H1 (cell line): ENCODE results near the gene PA2G4. TPM values are rescaled to one million over a fixed set of nuclear protein-coding genes. Genes with fewer than 3 reads are reported as not detected.

Experiments
- CTCF ChIA-PET: fragments of 300-600 bp; sonication (Branson Sonifier 250); formaldehyde crosslinking; loops from one replicate; lab custom pipeline; 2021; ENCODE audit not compliant: partially characterized antibody; lab: Charles Lee
- POLR2A ChIA-PET: fragments of 300-600 bp; sonication (Branson Sonifier 250); formaldehyde crosslinking; loops from one replicate; lab custom pipeline; 2021; ENCODE audit warnings: inconsistent platforms; ENCODE audit not compliant: partially characterized antibody; lab: Charles Lee
- DNase-seq, 2 experiments: peaks; one replicate each; pipeline versions ENCODE4 v3.0.0 to v3.0.0-alpha.2; 2010 to 2022; ENCODE audit warnings: low spot score in 2 of 2, low read depth in 1 of 2, mixed read lengths in 1 of 2
- FAIRE-seq: peaks from 2 replicates; lab custom pipeline; 2011; peaks lifted over from hg19 to GRCh38; lab: Jason Lieb, UNC
- H2AFZ ChIP-seq: 2 replicates; pipeline ENCODE4 v1.8.1; 2012; ENCODE audit warnings: low read length, inconsistent platforms
- H2AK5ac ChIP-seq: 2 replicates; pipeline ENCODE4 v1.6.1; 2013; ENCODE audit warnings: low read depth, low read length
- H2BK120ac ChIP-seq: replicated peaks from 2 replicates; pipeline ENCODE3; 2013; ENCODE audit warnings: low read depth, low read length, inconsistent platforms
- H2BK12ac ChIP-seq: 2 replicates; pipeline ENCODE4 v1.6.1; 2013; ENCODE audit warnings: low read depth, low read length
- H2BK15ac ChIP-seq: 2 replicates; pipeline ENCODE4 v1.6.1; 2013; ENCODE audit warnings: low read length
- H2BK20ac ChIP-seq: 2 replicates; pipeline ENCODE4 v1.6.1; 2013; ENCODE audit warnings: low read length
- H2BK5ac ChIP-seq: 2 replicates; pipeline ENCODE4 v1.6.1; 2013; ENCODE audit warnings: low read depth, low read length
- H3K14ac ChIP-seq: 2 replicates; pipeline ENCODE4 v1.6.1; 2013; ENCODE audit warnings: inconsistent platforms; ENCODE audit not compliant: insufficient read length
- H3K18ac ChIP-seq: 2 replicates; pipeline ENCODE4 v1.6.1; 2013; ENCODE audit warnings: low read length; ENCODE audit errors: extremely low read depth
- H3K23ac ChIP-seq: 2 replicates; pipeline ENCODE4 v1.6.1; 2013; ENCODE audit warnings: inconsistent platforms; ENCODE audit not compliant: insufficient read length
- H3K23me2 ChIP-seq: 2 replicates; pipeline ENCODE4 v1.6.1; 2013; ENCODE audit warnings: low read depth, low read length
- H3K27ac ChIP-seq: 2 replicates; pipeline ENCODE4 v1.6.1; 2011; ENCODE audit warnings: low read depth, low read length, inconsistent platforms
- H3K27me3 ChIP-seq, 4 experiments: replicated peaks in 1 of 4; 1 replicate in 1 of 4; 2 replicates in 3 of 4; pipeline versions ENCODE4 v1.6.1 to v1.8.1; 2011 to 2013; ENCODE audit warnings: low read length in 3 of 4, mild to moderate bottlenecking in 3 of 4, inconsistent platforms in 2 of 4, mixed read lengths in 2 of 4, moderate library complexity in 1 of 4; ENCODE audit not compliant: control insufficient read depth in 3 of 4, insufficient read depth in 3 of 4; ENCODE audit errors: extremely low read depth in 1 of 4
- H3K36me3 ChIP-seq, 4 experiments: 2 replicates each; pipeline versions ENCODE4 v1.6.1 to v1.8.1; 2011 to 2013; ENCODE audit warnings: mild to moderate bottlenecking in 4 of 4, low read length in 3 of 4, moderate library complexity in 2 of 4, control low read depth in 1 of 4, inconsistent platforms in 1 of 4; ENCODE audit not compliant: insufficient read depth in 4 of 4, control insufficient read depth in 2 of 4
- H3K4ac ChIP-seq: replicated peaks from 2 replicates; pipeline ENCODE3; 2013; ENCODE audit warnings: low read length, low read depth, mixed read lengths, inconsistent platforms; ENCODE audit not compliant: insufficient read length
- H3K4me1 ChIP-seq, 4 experiments: replicated peaks in 1 of 4; 1 replicate in 1 of 4; 2 replicates in 3 of 4; pipeline versions ENCODE4 v1.6.1 to v1.8.1; 2011 to 2013; ENCODE audit warnings: low read length in 3 of 4, inconsistent platforms in 2 of 4, mixed read lengths in 1 of 4; ENCODE audit not compliant: insufficient read depth in 4 of 4, control insufficient read depth in 3 of 4
- H3K4me2 ChIP-seq, 2 experiments: 2 replicates each; pipeline versions ENCODE4 v1.6.1 to v1.8.1; 2011 to 2013; ENCODE audit warnings: low read depth in 2 of 2, low read length in 2 of 2, control low read depth in 1 of 2, inconsistent platforms in 1 of 2, mild to moderate bottlenecking in 1 of 2; ENCODE audit not compliant: insufficient read depth in 1 of 2
- H3K4me3 ChIP-seq, 4 experiments: fragments of 200-600, 300-600 bp in 1 of 4; sonication (generic), shearing (Covaris generic), sonication (Bioruptor Twin) in 1 of 4; 2 replicates each; pipeline versions ENCODE4 v1.5.1 to v1.8.1; 2011 to 2016; ENCODE audit warnings: low read length in 4 of 4, low read depth in 3 of 4, control low read depth in 2 of 4, inconsistent platforms in 2 of 4, mild to moderate bottlenecking in 2 of 4, mixed read lengths in 1 of 4, moderate library complexity in 1 of 4; ENCODE audit not compliant: insufficient read depth in 2 of 4; ENCODE audit errors: extremely low read depth in 1 of 4
- H3K56ac ChIP-seq: replicated peaks from 2 replicates; pipeline ENCODE3; 2013; ENCODE audit warnings: low read depth, mild to moderate bottlenecking, mixed read lengths, low read length, inconsistent platforms; ENCODE audit not compliant: insufficient read length
- H3K79me1 ChIP-seq: 2 replicates; pipeline ENCODE4 v1.6.1; 2013; ENCODE audit warnings: low read depth, low read length, control low read depth
- H3K79me2 ChIP-seq, 2 experiments: 2 replicates each; pipeline versions ENCODE4 v1.6.1 to v1.8.1; 2012 to 2013; ENCODE audit warnings: low read length in 2 of 2, mild to moderate bottlenecking in 2 of 2, inconsistent platforms in 1 of 2; ENCODE audit not compliant: insufficient read depth in 2 of 2, control insufficient read depth in 1 of 2
- H3K9ac ChIP-seq, 4 experiments: replicated peaks in 1 of 4; 1 replicate in 1 of 4; 2 replicates in 3 of 4; pipeline versions ENCODE4 v1.6.1 to v1.8.1; 2011 to 2013; ENCODE audit warnings: low read depth in 3 of 4, low read length in 3 of 4, control low read depth in 2 of 4, mild to moderate bottlenecking in 2 of 4, moderate library complexity in 2 of 4, inconsistent platforms in 1 of 4; ENCODE audit errors: extremely low read depth in 1 of 4
- H3K9me3 ChIP-seq, 2 experiments: 2 replicates each; pipeline versions ENCODE4 v1.6.1 to v1.8.1; 2012 to 2013; ENCODE audit warnings: mild to moderate bottlenecking in 2 of 2, moderate library complexity in 2 of 2, control low read depth in 1 of 2, inconsistent platforms in 1 of 2, low read depth in 1 of 2, low read length in 1 of 2, mixed read lengths in 1 of 2; ENCODE audit not compliant: insufficient read depth in 2 of 2
- H4K20me1 ChIP-seq, 2 experiments: replicated peaks in 1 of 2; 2 replicates each; pipeline versions ENCODE3 to v1.8.1; 2011 to 2013; ENCODE audit warnings: inconsistent platforms in 2 of 2, low read length in 2 of 2, mild to moderate bottlenecking in 1 of 2; ENCODE audit not compliant: insufficient read depth in 2 of 2, control insufficient read depth in 1 of 2
- H4K5ac ChIP-seq: 2 replicates; pipeline ENCODE4 v1.6.1; 2013; ENCODE audit warnings: low read length, low read depth, mixed read lengths, inconsistent platforms; ENCODE audit not compliant: insufficient read length
- H4K8ac ChIP-seq: 2 replicates; pipeline ENCODE4 v1.8.0; 2013; ENCODE audit warnings: mild to moderate bottlenecking, moderate library complexity, low read length, inconsistent platforms; ENCODE audit not compliant: insufficient read depth; ENCODE audit errors: extremely low read depth
- H4K91ac ChIP-seq: replicated peaks from 2 replicates; pipeline ENCODE3; 2013; ENCODE audit warnings: low read length, mixed read lengths, inconsistent platforms; ENCODE audit not compliant: insufficient read length
- BACH1 ChIP-seq: IDR thresholded peaks from 2 replicates; pipeline ENCODE4 v1.6.1; 2012; ENCODE audit warnings: low read length, improper control_type of control experiment
- WGBS, 2 experiments: shearing (Covaris generic) in 1 of 2; methylation state at CpG; one replicate each; pipeline versions ENCODE4 v1.1.6 to v1.1.7; 2013 to 2015; ENCODE audit warnings: low lambda C conversion rate in 2 of 2, mixed read lengths in 2 of 2, inconsistent platforms in 1 of 2, low coverage in 1 of 2, missing lambda C conversion rate in 1 of 2; ENCODE audit not compliant: insufficient replicate concordance in 2 of 2, insufficient coverage in 1 of 2, insufficient read length in 1 of 2; ENCODE audit errors: extremely low coverage in 1 of 2, missing lambda C conversion rate in 1 of 2; 5-methylcytosine and 5-hydroxymethylcytosine counted together
- polyA plus RNA-seq, 7 experiments: library from polyadenylated mRNA; depleted of rRNA in 3 of 7; stranded (reverse) in 5 of 7; unstranded in 2 of 7; fragments of >200 nt in 5 of 7; fragments of 200-250 nt in 2 of 7; gene quantifications; 1 replicate in 5 of 7; 2 replicates in 1 of 7; 4 replicates in 1 of 7; pipeline versions ENCODE4 v1.2.1 to v1.2.3, GENCODE V29; 2011 to 2013; ENCODE audit warnings: missing spikeins in 2 of 7, mixed read lengths in 2 of 7
- total RNA-seq: library from RNA; stranded (reverse); fragmentation: NEBNext Ultra II Directional; extraction: Animal tissue kit (Norgen Biotek cat#: 25700); gene quantifications from 2 replicates; pipeline ENCODE4 v1.2.1, GENCODE V29; 2021

Gene PA2G4
- total and polyA plus RNA-seq, 2 of the 8 experiments (the other 6 are each of a cell fraction or from before 2014, with no cell fraction given) = 159 to 242 TPM

- Histone ChIP-seq H2AK5ac (no peak overlapping the region), H3K79me2 (peaks cover 21 to 31% of the 10 kb centered on the region in 2 experiments), H3K36me3 (peaks cover 34 to 64% (median 52%) of the 10 kb centered on the region in 4 experiments), H4K8ac (no peak overlapping the region), H2BK12ac (no peak overlapping the region), H2BK120ac (no peak overlapping the region), H3K79me1 (0 out of 2 replicates have a peak, but pooled peaks cover 2% of the 10 kb centered on the region), H3K23ac (no peak overlapping the region), H3K4me1 (peaks cover 0 to 9% (median 3%) of the 10 kb centered on the region in 4 experiments; a peak in 5 of 7 replicates), H3K4ac (no peak overlapping the region), H3K14ac (no peak overlapping the region), H2BK5ac (no peak overlapping the region), H3K9me3 (no peaks in the 10 kb centered on the region), H2BK15ac (no peak overlapping the region), H3K56ac (no peak overlapping the region), H3K23me2 (peaks cover 8% of the 10 kb centered on the region), H4K91ac (no peak overlapping the region), H2BK20ac (no peak overlapping the region), H4K20me1 (peaks cover 2 to 5% of the 10 kb centered on the region in 2 experiments), H3K18ac (no peak overlapping the region), H3K27me3 (no peaks in the 10 kb centered on the region), H4K5ac (no peak overlapping the region), H3K27ac (no peak overlapping the region), H3K4me3 (no peak overlapping the region), H3K9ac (no peak overlapping the region), H2AFZ (no peak overlapping the region), H3K4me2 (no peak overlapping the region)
- CTCF ChIA-PET = interaction anchor here (0.7 to 7.2 kb wide), 12 partner anchors 8 to 45 kb away, joined by 3 to 34 read pairs (median 4); partner anchors contain the start of genes ESYT1 and ZC3H10
- WGBS, 2 experiments = 81% methylated on average over 3 of the region's 3 CpGs; no CpG with 5 or more reads in 1 of the 2 experiments
- no peak for DNase-seq
- no peak for FAIRE-seq
- POLR2A ChIA-PET = interaction anchor here (0.6 to 11.1 kb wide), 5 partner anchors 10 to 64 kb away, joined by 3 to 267 read pairs (median 3); partner anchors contain the start of genes RPL41 and ZC3H10
- TF ChIP-seq BACH1 = no peak
These were observed 2.9 kb downstream of the PA2G4 start for GRCh38 chr12:56107242-56107641.
